Hair follicular keratinocyte (primary cell): ENCODE measurements around the gene STK10. TPM values are rescaled to one million over a fixed set of nuclear protein-coding genes. Genes with fewer than 3 reads are reported as not detected.

ENCODE experiments used
- total RNA-seq: library from RNA; depleted of rRNA; stranded (reverse); fragments of >200 nt; gene quantifications from 2 replicates; pipeline ENCODE4 v1.2.3, GENCODE V29; 2015

The STK10 gene
- 25.8 and 32.4 TPM in 2 replicates for total RNA-seq

GRCh38 chr5:172188033-172188892 lies at the start of gene STK10:
Gene STK10 (minus strand): TSS chr5:172188224. CDS start chr5:172188042, 182 bp downstream.

GRCh38 chr5:172193872-172194271 lies 5.8 kb upstream of the STK10 start, which contains the start of gene EFCAB9:
Gene EFCAB9 (plus strand): TSS chr5:172194172. CDS start chr5:172194173, 1 bp downstream.

GRCh38 chr5:172006321-172007174 lies 181.5 kb downstream of the STK10 start, which contains the start of gene FBXW11:
Gene FBXW11 (minus strand): TSS chr5:172006638. CDS start chr5:172006502, 136 bp downstream.

Other genes with a start within 250 kb of the STK10 start
- gene FBXW11, start 181.6 kb downstream of the STK10 start, total RNA-seq, result 32.0 and 47.1 TPM in 2 replicates
- gene EFCAB9, start 5.9 kb upstream of the STK10 start, total RNA-seq, result not detected in 2 replicates
- gene UBTD2, start 95.5 kb upstream of the STK10 start, total RNA-seq, result 12.4 and 13.2 TPM in 2 replicates